AG04450 (cell line): Measurements from ENCODE around the gene COG1. TPM values are rescaled to one million over a fixed set of nuclear protein-coding genes. Genes with fewer than 3 reads are reported as not detected.

Source experiments
- CTCF ChIA-PET: fragments of 300-600, 350-600 bp; formaldehyde crosslinking; extraction: SDS; loops from one replicate; lab custom pipeline; 2022; ENCODE audit warnings: antibody characterized with exemption, inconsistent platforms; lab: Charles Lee
- POLR2A ChIA-PET: fragments of 350-600 bp; formaldehyde crosslinking; extraction: SDS; loops from one replicate; lab custom pipeline; 2021; ENCODE audit warnings: antibody characterized with exemption, inconsistent platforms; lab: Yijun Ruan, JAX
- DNase-seq: peaks from one replicate; pipeline ENCODE4 v3.0.0-alpha.2; 2011; ENCODE audit warnings: low read depth, low spot score
- H3K27ac ChIP-seq: one replicate; pipeline ENCODE4 v1.5.1; 2012; ENCODE audit warnings: low read depth, low read length, control low read depth
- H3K27me3 ChIP-seq: one replicate; pipeline ENCODE4 v1.6.0; 2012; ENCODE audit warnings: low read length; ENCODE audit not compliant: control insufficient read depth, insufficient read depth
- H3K4me3 ChIP-seq: 2 replicates; pipeline ENCODE4 v1.5.1; 2011; ENCODE audit warnings: mild to moderate bottlenecking, low read depth, low read length, control low read depth
- H3K9me3 ChIP-seq: 2 replicates; pipeline ENCODE4 v1.5.1; 2012; ENCODE audit warnings: low read length; ENCODE audit not compliant: control insufficient read depth, insufficient read depth
- polyA plus RNA-seq: library from polyadenylated mRNA; depleted of rRNA; stranded (reverse); fragments of >200 nt; gene quantifications from 2 replicates; pipeline ENCODE4 v1.2.3, GENCODE V29; 2011
- TF ChIP-seq, protein P1 (sequence below): IDR thresholded peaks from 2 replicates; pipeline ENCODE4 v1.5.1; 2011; ENCODE audit warnings: low read depth, low read length, control low read depth, inconsistent platforms

The COG1 gene
- polyA plus RNA-seq, 1 experiment: 30.2 TPM

GRCh38 chr17:73203135-73203787 lies 10.4 kb downstream of the COG1 start:
- POLR2A ChIA-PET: no interaction called here
- CTCF ChIA-PET: interaction anchor here (0.6 to 1.6 kb wide), 2 partner anchors 478 to 563 kb away, joined by 3 to 6 read pairs; no protein-coding TSS in a partner anchor

GRCh38 chr17:73203788-73204479 lies 11.1 kb downstream of the COG1 start:
- Histone ChIP-seq H3K27me3 (no peaks in the 10 kb centered on the region), H3K27ac (no peak overlapping the region), H3K4me3 (no peak overlapping the region), H3K9me3 (no peaks in the 10 kb centered on the region)
- ChIA-PET POLR2A (no interaction called here), CTCF (interaction anchor here (0.6 to 1.6 kb wide), 3 partner anchors 51 to 564 kb away, joined by 3 to 6 read pairs (median 4); no protein-coding TSS in a partner anchor)
- TF ChIP-seq, protein P1, sequence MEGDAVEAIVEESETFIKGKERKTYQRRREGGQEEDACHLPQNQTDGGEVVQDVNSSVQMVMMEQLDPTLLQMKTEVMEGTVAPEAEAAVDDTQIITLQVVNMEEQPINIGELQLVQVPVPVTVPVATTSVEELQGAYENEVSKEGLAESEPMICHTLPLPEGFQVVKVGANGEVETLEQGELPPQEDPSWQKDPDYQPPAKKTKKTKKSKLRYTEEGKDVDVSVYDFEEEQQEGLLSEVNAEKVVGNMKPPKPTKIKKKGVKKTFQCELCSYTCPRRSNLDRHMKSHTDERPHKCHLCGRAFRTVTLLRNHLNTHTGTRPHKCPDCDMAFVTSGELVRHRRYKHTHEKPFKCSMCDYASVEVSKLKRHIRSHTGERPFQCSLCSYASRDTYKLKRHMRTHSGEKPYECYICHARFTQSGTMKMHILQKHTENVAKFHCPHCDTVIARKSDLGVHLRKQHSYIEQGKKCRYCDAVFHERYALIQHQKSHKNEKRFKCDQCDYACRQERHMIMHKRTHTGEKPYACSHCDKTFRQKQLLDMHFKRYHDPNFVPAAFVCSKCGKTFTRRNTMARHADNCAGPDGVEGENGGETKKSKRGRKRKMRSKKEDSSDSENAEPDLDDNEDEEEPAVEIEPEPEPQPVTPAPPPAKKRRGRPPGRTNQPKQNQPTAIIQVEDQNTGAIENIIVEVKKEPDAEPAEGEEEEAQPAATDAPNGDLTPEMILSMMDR: no peak
- no peak for DNase-seq

More at GRCh38 chr17:73203135-73203787, 10.4 kb downstream of the COG1 start:
- no peak overlapping the region for H3K27ac ChIP-seq
- H3K9me3 ChIP-seq: no peaks in the 10 kb centered on the region
- H3K4me3 ChIP-seq: no peak overlapping the region
- TF ChIP-seq, protein P1: no peak
- H3K27me3 ChIP-seq: no peaks in the 10 kb centered on the region
- no peak for DNase-seq

- ChIA-PET CTCF (interaction anchor here (1.2 kb wide), 1 partner anchor 649 kb away, joined by 3 read pairs; no protein-coding TSS in a partner anchor), POLR2A (no interaction called here)
- DNase-seq: no peak
These were observed 12.7 kb downstream of the COG1 start for GRCh38 chr17:73205459-73205961.

GRCh38 chr17:73208139-73208827 lies 15.4 kb downstream of the COG1 start:
- no peak for DNase-seq
- H3K27ac ChIP-seq: no peak overlapping the region
- ChIA-PET POLR2A (no interaction called here), CTCF (interaction anchor here (0.6 to 1.8 kb wide), 4 partner anchors 14 to 480 kb away, joined by 3 to 7 read pairs (median 3); no protein-coding TSS in a partner anchor)
- H3K4me3 ChIP-seq: no peak overlapping the region
- H3K27me3 ChIP-seq: no peaks in the 10 kb centered on the region
- no peaks in the 10 kb centered on the region for H3K9me3 ChIP-seq
- TF ChIP-seq, protein P1: no peak

More at GRCh38 chr17:73205459-73205961, 12.7 kb downstream of the COG1 start:
- TF ChIP-seq, protein P1: no peak
- Histone ChIP-seq H3K9me3 (no peaks in the 10 kb centered on the region), H3K27ac (no peak overlapping the region), H3K27me3 (no peaks in the 10 kb centered on the region), H3K4me3 (no peak overlapping the region)
